Heart left ventricle (tissue), 16 donors: ENCODE measurements around the gene AFAP1L1. TPM values are rescaled to one million over a fixed set of nuclear protein-coding genes. Genes with fewer than 3 reads are reported as not detected.

Experiments used
- ATAC-seq, 4 donors: fragments of 200-7000 bp; cut with Tn5 transposase; one replicate each; pipeline ENCODE4 v1.9.1; 2020 to 2022; ENCODE audit warnings: moderate library complexity in 4 of 4, mild to moderate bottlenecking in 3 of 4, moderate number of reproducible peaks in 1 of 4
- DNase-seq, 5 donors: peaks; one replicate each; pipeline ENCODE4 v3.0.0-alpha.2; 2020
- H3K27ac ChIP-seq, 12 donors: fragments of 200-600 bp; sonication (generic) in 4 of 12; one replicate each; pipeline versions ENCODE4 v1.5.0 to v1.8.0; 2016 to 2022; ENCODE audit warnings: mild to moderate bottlenecking in 2 of 12
- H3K27me3 ChIP-seq, 9 donors: fragments of 200-600 bp; sonication (generic) in 2 of 9; one replicate each; pipeline versions ENCODE4 v1.5.1 to v1.8.0; 2016 to 2022; ENCODE audit warnings: mild to moderate bottlenecking in 3 of 9
- H3K36me3 ChIP-seq, 9 donors: fragments of 200-600 bp; sonication (generic) in 2 of 9; one replicate each; pipeline versions ENCODE4 v1.5.0 to v1.8.0; 2018 to 2022; ENCODE audit warnings: mild to moderate bottlenecking in 2 of 9
- H3K4me1 ChIP-seq, 12 donors: fragments of 200-600 bp; sonication (generic) in 4 of 12; one replicate each; pipeline versions ENCODE4 v1.5.0 to v1.8.0; 2016 to 2022; ENCODE audit warnings: mild to moderate bottlenecking in 3 of 12
- H3K4me3 ChIP-seq, 12 donors: fragments of 200-600 bp; sonication (generic) in 4 of 12; one replicate each; pipeline versions ENCODE4 v1.5.0 to v1.8.0; 2017 to 2022; ENCODE audit warnings: mild to moderate bottlenecking in 9 of 12, moderate library complexity in 4 of 12
- H3K9me3 ChIP-seq, 12 donors: fragments of 200-600 bp; sonication (generic) in 4 of 12; one replicate each; pipeline versions ENCODE4 v1.5.0 to v1.8.0; 2016 to 2022; ENCODE audit warnings: mild to moderate bottlenecking in 1 of 12
- CTCF ChIP-seq, 12 donors: fragments of 200-600 bp; sonication (generic) in 4 of 12; IDR thresholded peaks; one replicate each; pipeline versions ENCODE4 v1.5.0 to v1.8.0; 2018 to 2022; ENCODE audit warnings: antibody characterized with exemption in 12 of 12, mild to moderate bottlenecking in 5 of 12
- POLR2A ChIP-seq, 2 donors: fragments of 450-650 bp; IDR thresholded peaks; one replicate each; pipeline ENCODE4 v1.6.1; 2017; ENCODE audit warnings: antibody characterized with exemption in 2 of 2, mild to moderate bottlenecking in 2 of 2, moderate library complexity in 2 of 2
- WGBS, 4 donors: extraction: QIAGEN DNeasy Blood & Tissue Kit in 2 of 4; methylation state at CpG; one replicate each; pipeline versions ENCODE4 v1.1.5 to v1.1.7; 2013 to 2018; 5-methylcytosine and 5-hydroxymethylcytosine counted together
- intact Hi-C, 10 donors: fragments of 100-400 bp; cut with DNase I; formaldehyde crosslinking; loops; one replicate each; pipeline versions ENCODE4 v1.11.1 to v1.14.2; 2022
- long read RNA-seq, 3 donors: library from polyadenylated mRNA; unstranded; transcript quantifications; one replicate each; pipeline ENCODE4 v2.0.0, GENCODE V29; 2020 to 2021
- polyA plus RNA-seq, 2 donors: library from polyadenylated mRNA; stranded (reverse); fragments of 200-250 nt; gene quantifications; one replicate each; pipeline ENCODE4 v1.2.3, GENCODE V29; 2013
- total RNA-seq, 9 donors: library from RNA; depleted of rRNA in 2 of 9; stranded (reverse); fragments of >200 nt in 2 of 9; fragmentation: NEBNext Ultra II Directional in 3 of 9; extraction: Animal tissue kit (Norgen Biotek cat#: 25700) in 3 of 9; gene quantifications; one replicate each; pipeline versions ENCODE4 v1.1.0 to v1.2.4, GENCODE V29; 2016 to 2023
- donor health status: ischemic (EF 13 %, LVEDD 7.1; RV severe dilation, severe dysfunction).
- donor health status: healthy with polysubstance abuse.
- donor health status: DM: no; HTN: yes; CAD: no.
- donor health status: DM: no; HTN: no; CAD: no.
- donor health status: ischemic (EF 25% LVEDD 6.9; RV normal size, moderate dysfunction).
- donor health status: ischemic (EF 25% LVEDD 5.7; RV mildly dilated, moderate dysfunction).
- donor health status: healthy.
- donor health status: DM: yes; HTN: yes; CAD: no.
- donor health status: ischemic (EF 35%, LVEDD 5.7; RV mildly dilated, moderate dysfunction).
- donor health status: nonischemic (EF 11% LVEDD 7.7; RV severe dilation, severe dysfunction).
- donor health status: DM: yes; HTN: yes; CAD: no.
- donor health status: PGD.
- donor health status: ischemic (EF 29% LVEDD 5.4; RV normal size, mild dysfunction).
- donor health status: nonischemic (EF 23%, LVEDD 6.1; RV moderate dilation, normal function).

AFAP1L1 gene
- total RNA-seq (10 to 100 TPM; 30.4 to 57.7 (median 45.0) TPM), polyA plus RNA-seq (10 to 100 TPM; 32.2 to 49.5 TPM)
- long read RNA-seq, donor 1, full-length matches to known transcripts: 90 of 141 reads
- long read RNA-seq, donor 1, partial matches to known transcripts: 26 of 141 reads
- long read RNA-seq, donor 1, other reads (novel, unspliced or antisense): 25 of 141 reads
- long read RNA-seq, donor 2, full-length matches to known transcripts: 112 of 180 reads
- long read RNA-seq, donor 2, partial matches to known transcripts: 48 of 180 reads
- long read RNA-seq, donor 2, other reads (novel, unspliced or antisense): 20 of 180 reads
- long read RNA-seq, donor 3, full-length matches to known transcripts: 87 of 114 reads
- long read RNA-seq, donor 3, partial matches to known transcripts: 14 of 114 reads
- long read RNA-seq, donor 3, other reads (novel, unspliced or antisense): 13 of 114 reads

DNA sequence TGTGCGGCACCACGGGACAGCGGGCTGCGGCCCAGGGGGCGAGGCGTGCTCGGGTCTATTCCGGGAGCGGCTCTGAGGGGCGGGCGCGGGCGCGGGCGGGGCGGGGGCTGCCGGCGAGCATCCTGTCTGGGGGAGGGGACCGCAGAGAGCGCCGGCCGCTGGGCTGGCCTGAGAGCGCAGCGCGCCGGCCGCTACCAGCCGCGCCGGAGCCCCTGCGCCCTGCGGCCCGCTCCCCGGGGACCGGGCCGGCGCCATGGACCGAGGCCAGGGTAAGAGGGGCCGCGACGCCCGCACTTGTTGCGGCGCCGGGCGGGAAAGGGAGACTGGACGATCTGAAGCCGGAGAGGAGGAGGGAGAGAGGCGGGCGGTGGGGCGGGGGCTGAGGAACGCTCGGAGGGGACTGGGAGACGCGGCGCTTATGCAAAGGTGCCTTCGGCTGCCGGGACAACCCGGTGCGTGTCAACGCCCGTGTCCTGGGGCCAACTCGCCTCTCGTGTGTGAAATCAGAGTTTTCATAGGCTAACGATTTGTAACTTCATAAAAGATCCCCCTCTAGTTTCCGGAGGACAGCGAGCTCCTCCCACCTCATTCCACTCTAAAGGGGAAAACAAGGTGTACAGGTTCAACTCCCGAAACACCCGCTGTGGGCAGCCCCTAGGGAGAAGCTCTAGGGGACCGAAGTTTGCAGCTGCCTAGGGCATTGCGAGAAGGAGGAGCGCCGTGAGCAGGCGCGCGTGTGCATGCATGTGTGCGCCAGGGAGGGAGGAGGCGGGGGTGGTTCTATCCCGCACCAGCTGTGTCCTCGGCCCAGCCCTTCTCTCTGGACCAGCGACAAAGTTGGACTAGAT lies at the start of gene AFAP1L1:
Gene AFAP1L1, plus strand, starts transcription at position 144 of the 848 bp plus-strand sequence. Its CDS starts 110 bp downstream, at position 254.
- peak within 1 kb of the TSS; percentile 85 to 98 (median 94) for H3K27ac ChIP-seq
- peak within 1 kb of the TSS; percentile 61 to 94 (median 72) for H3K4me3 ChIP-seq
- TF ChIP-seq CTCF (IDR thresholded peaks at IDR 0.05) (peak in 1 of 12 donors; percentile 3), POLR2A (IDR thresholded peaks at IDR 0.05) (peak; percentile 14 to 59)
- peaks cover 0 to 6% (median 0%) of the 10 kb centered on the region in 9 donors for H3K36me3 ChIP-seq
- H3K9me3 ChIP-seq: peaks cover 0 to 14% (median 8%) of the 10 kb centered on the region in 12 donors
- intact Hi-C loops: loop anchor here in 3 of 10 donors (5.0 kb wide), 5 partner anchors 35 to 290 kb away; partner anchors contain the start of gene PCYOX1L (in 2 of the 3)
- 0 to 2% (median 0%) methylated on average over 11 to 81 of the region's 81 CpGs for WGBS, 4 donors
- peaks cover 0 to 54% (median 30%) of the 10 kb centered on the region in 12 donors for H3K4me1 ChIP-seq
- ATAC-seq (peak; percentile 89 to 94 (median 90)), DNase-seq (peak; percentile 86 to 88 (median 86))
- peaks cover 0 to 24% (median 0%) of the 10 kb centered on the region in 9 donors for H3K27me3 ChIP-seq

DNA sequence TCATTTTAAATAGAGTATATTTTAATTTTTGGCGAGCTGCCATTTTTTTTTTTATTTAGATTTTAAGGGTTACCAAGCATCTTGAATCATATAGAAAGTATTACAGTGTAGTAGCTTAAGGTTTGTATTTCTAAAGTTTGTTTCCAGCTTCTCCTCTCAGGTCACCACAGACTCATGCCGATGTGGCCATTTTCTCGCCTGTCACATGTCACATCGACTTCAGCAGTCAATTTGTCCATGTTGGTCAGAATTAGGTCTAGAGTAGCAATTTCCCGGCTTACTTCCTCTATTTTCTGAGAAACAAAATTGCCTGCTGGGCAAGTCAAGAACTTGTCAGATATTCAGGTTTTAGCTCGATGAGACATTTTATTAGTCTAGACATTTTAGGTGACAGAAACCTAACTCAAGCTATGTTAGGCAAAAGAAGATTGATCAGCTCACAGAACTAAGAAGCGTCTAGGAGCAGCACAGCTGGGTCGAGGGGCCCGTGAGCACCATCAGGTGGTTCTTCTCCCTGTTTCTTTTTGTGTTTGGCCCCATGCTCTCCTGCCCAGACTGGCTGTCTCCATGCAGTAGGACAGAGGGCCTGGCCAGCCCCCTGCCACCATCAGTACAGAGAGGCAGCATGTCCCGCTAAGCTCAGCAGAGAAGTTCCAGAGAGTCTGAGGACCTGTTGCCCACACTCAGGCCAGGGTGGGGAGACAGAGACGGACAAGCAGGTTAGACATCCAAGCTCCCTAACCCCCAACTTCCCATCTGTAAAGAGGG lies 48.4 kb upstream of the AFAP1L1 start:
- H3K9me3 ChIP-seq: no peaks in the 10 kb centered on the region
- peaks cover 3 to 69% (median 36%) of the 10 kb centered on the region in 12 donors for H3K4me1 ChIP-seq
- H3K27me3 ChIP-seq: no peaks in the 10 kb centered on the region
- H3K27ac ChIP-seq: peak overlapping the region in 9 of 12 donors; percentile 9 to 84 (median 36)
- TF ChIP-seq POLR2A (IDR thresholded peaks at IDR 0.05) (no peak), CTCF (IDR thresholded peaks at IDR 0.05) (no peak)
- DNase-seq (peak in 1 of 5 donors; percentile 39), ATAC-seq (no peak)
- H3K36me3 ChIP-seq: peaks cover 0 to 55% (median 12%) of the 10 kb centered on the region in 9 donors
- H3K4me3 ChIP-seq: no peak overlapping the region
- WGBS, 4 donors: 83 to 89% (median 87%) methylated on average over 11 of the region's 11 CpGs
- intact Hi-C loops: loop anchor here in 2 of 10 donors (2.0 to 10.0 kb wide), 3 partner anchors 36 to 158 kb away; partner anchors contain the start of gene SH3TC2 (in 1 of the 2)

DNA sequence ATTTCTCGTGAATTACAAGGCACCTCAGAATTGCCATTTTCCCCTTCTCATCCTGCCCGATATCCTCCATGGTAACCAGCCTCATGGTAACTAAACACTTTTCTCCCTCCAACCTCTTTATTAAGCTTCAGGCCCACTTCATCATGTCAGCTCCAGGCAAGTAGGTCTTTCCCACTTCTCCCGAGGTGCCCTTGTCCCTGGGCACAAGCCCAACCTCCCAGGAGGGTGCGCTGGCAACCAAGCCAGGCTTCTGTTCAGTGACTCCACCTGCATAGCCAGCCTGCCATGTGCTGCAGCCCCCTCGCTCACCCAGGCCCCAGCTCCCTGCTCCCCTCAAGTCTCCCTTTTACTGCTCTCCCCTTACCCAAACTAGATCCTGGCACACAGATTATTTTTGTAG lies 47.4 kb upstream of the AFAP1L1 start:
- Histone ChIP-seq H3K4me1 (peaks cover 3 to 68% (median 39%) of the 10 kb centered on the region in 12 donors), H3K36me3 (peaks cover 0 to 47% (median 9%) of the 10 kb centered on the region in 9 donors), H3K4me3 (no peak overlapping the region), H3K27me3 (no peaks in the 10 kb centered on the region), H3K9me3 (no peaks in the 10 kb centered on the region), H3K27ac (peak overlapping the region in 11 of 12 donors; percentile 1 to 84 (median 36))
- ATAC-seq: peak; percentile 66 to 84 (median 78)
- 44 to 62% (median 59%) methylated on average over 5 of the region's 5 CpGs for WGBS, 4 donors
- no peak for TF ChIP-seq POLR2A (IDR thresholded peaks at IDR 0.05)
- TF ChIP-seq CTCF (IDR thresholded peaks at IDR 0.05): no peak
- intact Hi-C loops: loop anchor here in 3 of 10 donors (1.0 to 10.0 kb wide), 3 partner anchors 37 to 159 kb away; partner anchors contain the start of gene SH3TC2 (in 1 of the 3)
- peak; percentile 66 to 83 (median 75) for DNase-seq
